HG02798 (cell line): ENCODE measurements around the gene TP63.
"Not testable (repeated sequence)": the region's sequence is repeated elsewhere in the genome, so short reads cannot be mapped to it uniquely, and the experiment has no call there.

Experiments used
- ATAC-seq: cut with Tn5 transposase; IDR thresholded peaks from one replicate; pipeline ENCODE4 v1.9.1; 2021; ENCODE audit warnings: mild to moderate bottlenecking; ENCODE audit not compliant: unreplicated experiment, poor library complexity

Gene TP63

DNA sequence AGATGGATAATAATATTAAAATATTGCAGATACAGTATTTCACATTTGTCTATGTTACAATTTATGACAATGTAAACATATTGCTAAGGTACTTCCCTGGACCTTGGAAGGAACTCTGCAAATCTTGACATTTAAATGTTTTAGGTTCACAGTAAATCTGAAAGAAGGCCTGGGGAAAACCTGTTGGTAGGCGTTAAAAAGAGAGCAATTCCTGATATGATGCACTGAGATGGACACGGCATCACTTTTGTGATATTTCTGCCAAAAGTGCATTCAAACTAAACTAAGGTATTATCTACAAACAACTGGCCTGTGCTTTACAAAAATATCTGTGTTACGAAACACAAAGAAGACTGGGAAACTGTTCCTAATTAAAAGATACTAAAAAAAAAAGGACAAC is 6.1 kb upstream of the TP63 start:
- ATAC-seq: peak; percentile 53

DNA sequence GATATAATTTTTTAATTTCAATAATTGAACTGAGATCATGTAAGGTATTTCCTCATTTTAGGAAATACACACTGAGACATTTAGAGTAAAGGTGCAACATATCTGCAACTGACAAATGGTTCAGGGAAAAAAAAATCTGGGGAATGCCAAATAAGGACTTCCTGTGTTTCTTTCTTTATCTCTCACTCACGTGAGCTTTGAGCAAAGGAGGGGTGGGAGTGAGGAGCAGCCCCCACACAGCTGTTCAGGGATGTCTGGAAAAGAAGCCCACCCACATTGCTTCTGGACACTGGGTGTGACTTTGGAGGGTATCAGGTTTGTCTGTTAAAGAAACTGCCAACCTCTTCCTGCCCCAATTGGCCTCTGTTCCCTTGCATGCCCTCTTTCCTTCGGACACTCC is 5.6 kb upstream of the TP63 start:
- ATAC-seq: no peak

DNA sequence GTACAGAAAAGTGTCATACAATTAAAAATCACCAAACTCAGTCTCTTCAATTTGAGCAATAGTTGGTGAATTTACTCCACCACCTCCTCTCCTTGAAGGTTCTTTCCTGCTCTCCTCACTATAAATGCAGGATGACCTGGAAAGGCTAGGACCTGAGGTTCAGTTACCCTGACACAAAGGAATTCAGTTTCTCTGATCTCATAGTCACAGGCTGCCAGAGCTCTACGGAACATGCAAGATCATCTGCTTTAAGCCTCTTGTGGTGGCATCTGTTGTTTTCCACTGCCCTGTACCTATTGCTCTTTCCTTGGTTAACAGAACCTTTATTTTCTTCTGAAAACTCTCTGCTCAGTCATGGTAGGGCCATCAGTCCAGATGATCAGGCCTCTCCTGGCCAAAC is 4.9 kb upstream of the TP63 start:
- no peak for ATAC-seq

DNA sequence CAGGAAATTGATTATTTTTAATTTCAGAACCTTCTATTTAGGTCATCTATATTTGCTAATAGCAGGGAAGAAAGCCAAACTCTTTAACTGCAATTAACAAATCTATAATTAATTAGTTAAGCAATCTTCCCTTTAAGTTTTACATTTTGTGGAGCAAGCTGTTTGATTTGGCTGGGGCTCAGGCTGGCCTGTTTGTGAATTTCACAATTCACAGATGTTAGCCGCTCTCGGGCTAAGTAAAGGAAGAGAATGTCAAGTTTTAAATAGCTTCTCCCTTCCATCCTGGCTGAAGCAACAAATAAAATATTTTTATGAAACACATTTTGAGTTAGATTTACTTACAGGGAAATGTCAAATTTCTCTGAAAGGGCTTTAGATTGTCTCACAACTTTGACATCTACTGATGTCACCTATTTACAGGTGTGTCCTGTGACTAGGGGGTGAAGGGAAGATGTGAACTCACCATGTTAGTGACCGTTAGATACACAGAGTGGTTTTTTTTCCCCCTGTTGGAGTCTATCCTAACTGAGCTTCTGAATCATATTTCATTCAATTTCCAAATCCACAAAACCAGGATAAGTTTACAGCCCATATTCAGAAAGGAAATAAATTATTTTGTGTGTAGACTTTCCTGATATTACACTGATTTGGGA is 1.3 kb upstream of the TP63 start:
- no peak for ATAC-seq

DNA sequence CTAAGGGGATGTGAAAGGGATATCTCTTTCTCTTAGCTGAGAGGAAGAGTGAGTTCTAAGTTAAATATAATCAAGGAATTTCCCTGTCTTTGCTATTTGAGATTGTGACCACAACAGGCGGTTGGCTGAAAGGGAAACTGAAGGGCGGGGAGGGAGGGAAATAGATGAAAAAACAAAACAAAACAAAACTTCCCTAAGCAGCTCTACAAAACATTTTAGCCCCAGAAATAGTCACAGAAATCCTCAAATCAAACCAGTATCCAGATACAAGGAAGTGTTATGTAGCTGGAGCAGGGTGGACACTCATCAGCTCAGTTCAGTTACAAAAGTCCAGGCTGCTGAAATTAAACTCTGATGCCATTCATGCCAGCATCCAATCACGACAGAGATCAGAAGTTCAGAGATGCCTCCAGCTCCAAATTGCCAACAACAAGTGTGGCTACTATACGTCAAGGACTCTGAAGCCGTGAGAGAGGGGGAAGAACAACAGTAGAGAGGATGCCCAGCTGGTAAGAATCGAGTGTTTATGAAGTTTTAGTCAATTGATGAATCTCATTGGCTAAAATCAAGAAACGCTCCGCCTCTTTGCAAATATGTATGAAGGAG is 319 bp upstream of the TP63 start:
- ATAC-seq: peak; percentile 79

DNA sequence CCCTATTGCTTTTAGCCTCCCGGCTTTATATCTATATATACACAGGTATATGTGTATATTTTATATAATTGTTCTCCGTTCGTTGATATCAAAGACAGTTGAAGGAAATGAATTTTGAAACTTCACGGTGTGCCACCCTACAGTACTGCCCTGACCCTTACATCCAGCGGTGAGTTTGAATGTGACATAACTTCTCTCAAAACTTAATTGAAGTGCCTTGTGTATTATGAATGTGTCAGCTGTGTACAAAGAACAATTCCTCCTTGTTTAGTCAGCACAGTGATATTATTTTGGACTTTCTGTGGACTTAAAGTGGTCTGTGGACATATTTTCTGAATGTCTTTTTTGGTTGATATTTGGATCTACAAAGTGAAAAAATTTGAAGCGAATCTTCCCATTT is 220 bp downstream of the TP63 start:
- ATAC-seq: no peak

DNA sequence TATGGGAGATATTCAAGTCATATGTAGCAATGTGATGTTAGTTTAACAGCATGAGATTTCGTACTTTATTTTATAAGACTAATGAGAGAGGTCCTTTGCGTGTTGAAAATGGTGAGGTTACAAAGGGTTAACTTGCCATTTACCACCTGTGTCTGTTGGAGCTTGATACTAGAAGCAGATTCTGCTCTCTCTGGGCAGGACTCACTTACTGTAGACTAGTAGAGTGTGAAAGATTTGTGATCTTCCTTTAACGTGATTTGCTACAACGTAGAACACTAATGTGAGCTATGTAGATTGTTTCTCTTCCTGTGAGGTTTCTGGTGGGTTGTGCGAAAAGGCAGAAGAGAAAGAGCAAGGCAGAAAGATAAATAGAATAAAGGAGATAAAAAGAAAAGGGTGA is 1.1 kb downstream of the TP63 start:
- no peak for ATAC-seq

DNA sequence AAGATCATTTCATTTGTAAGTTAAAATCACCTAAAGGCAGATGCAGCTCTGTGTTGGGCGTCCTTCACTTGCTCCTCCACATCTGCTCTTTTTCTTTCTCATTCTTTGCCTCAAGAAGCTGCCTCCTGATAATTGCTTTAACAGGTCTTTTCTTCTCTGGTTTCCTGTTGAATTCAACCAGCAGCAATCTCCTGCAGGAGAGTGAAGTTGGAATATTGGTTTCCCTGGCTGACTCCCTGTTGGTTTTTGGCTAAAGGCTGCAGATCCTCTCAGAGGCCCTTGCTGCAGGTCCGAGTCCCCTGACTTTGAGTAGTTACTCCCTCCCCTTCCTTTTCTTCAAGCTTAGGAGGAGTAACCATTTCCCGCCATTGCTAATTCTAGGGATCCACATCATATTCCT is 4.2 kb downstream of the TP63 start:
- no peak for ATAC-seq

DNA sequence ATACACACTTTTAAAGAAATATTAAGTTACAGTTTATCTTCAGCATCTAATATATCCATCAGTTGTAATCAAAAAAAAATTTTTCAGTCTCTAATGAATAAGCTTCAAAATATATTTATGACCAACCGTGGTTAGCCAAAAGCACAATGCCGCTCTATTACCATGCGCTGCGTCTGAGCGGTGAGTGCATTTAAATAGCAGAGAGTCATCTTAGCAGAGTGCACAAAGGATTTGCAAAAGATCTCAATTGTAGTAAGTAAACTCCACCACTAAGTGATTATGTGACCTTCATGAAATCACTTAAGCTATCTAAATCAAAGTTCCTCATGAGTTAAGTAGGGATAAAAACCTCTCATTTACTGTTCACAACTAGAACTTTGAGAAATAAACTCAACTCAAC is 4.9 kb downstream of the TP63 start:
- no peak for ATAC-seq

DNA sequence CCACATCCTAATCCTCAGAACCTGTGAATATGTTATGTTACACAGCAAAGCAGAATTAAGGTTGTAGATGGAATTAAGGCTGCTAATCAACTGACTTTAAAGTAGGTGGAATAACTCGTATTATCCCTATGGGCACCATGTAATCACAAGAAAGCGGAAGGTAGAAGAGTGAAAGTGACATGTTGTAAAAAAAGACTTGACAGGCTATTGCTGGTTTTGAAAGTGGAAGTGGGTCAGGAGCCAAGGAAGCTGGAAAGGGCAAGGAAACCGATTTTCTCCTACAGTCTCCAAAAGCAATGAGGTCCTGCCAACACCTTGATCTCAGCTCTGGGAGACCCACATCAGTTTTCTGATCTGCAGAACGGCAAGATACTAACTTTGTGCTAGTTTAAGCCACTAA is 6.6 kb downstream of the TP63 start:
- no peak for ATAC-seq

DNA sequence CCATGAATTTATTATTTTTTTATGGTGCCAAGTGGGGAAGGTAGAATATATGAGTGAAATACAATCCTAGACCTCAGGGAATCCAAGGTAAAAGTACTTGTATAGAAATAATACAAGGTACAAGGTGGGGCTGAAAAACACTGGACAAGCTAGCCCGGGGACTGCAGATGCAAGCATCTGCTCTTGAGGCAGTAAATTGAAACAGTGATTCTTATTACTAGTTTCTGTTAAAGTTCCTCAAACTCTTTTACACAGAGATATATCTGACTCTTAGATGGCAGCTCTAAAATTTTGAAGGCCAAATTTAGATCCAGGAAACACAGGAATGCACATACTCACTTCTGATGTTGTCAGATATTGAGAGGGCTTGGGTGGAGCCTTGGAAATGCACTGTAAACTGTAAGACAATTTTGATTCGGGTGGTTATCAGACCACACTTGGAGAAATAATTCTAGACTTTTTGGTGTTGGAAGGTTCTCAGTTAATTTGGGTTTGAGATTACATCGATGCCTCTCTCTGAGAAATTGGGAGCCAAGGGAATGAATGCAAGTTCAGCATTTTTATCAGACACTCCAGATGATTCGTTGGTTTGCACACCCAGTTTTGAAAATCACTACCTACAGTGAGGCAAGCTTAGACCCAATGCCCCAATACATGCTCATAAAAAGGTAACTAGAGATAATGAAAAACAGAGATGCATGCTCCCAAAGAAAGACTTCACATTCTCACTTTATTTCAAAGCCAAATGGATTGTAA is 7.3 kb downstream of the TP63 start:
- no peak for ATAC-seq

DNA sequence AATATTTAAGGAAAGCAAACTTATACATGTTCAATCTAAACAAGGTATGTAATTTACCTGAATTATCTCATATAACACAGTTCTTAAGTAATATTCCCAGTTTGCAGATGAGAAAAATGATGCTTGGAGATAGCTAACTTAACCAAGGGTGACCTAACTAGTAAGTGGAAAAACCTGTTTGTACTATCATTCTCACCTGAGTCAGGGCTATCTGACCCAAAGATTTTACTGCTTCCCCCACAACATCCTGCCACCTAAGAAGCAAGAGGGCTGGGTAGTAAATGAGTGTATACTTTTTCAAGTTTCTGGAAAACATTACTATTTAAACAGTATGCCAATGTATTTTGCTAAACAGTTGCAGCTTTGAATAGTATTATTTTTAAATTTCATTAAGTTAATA is 10.6 kb downstream of the TP63 start:
- no peak for ATAC-seq

DNA sequence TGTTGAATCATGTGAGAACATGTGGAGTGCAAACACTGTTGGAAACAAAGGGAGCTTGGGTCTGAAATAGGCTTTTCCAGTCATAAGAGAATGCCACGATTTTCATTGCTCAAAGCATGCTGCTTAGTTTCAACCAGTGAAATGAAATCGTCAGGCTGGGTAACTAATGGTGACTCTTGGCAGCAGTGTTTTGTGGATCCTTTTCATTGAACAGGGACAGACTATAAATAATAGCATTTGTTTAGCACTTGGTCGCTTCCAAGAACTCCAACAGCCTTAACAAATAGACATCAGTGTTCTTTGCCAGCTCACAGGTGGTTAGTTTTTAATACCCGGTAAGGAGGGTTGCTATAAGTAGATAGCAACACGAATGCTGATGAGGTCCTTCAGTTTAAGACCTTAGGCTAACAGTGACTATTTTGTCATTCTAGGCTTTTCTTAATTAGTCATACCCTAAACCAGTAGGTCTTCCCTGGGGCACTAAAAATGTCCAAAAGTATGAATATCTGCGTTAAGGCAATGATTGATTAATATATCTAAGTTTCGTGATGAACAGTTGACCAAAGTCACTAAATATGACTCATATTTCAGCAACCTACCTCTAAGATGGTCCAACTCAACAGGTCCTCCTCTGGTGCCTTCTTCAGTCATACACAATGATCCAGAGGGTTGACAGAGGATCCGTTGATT is 15.8 kb downstream of the TP63 start:
- ATAC-seq: no peak

DNA sequence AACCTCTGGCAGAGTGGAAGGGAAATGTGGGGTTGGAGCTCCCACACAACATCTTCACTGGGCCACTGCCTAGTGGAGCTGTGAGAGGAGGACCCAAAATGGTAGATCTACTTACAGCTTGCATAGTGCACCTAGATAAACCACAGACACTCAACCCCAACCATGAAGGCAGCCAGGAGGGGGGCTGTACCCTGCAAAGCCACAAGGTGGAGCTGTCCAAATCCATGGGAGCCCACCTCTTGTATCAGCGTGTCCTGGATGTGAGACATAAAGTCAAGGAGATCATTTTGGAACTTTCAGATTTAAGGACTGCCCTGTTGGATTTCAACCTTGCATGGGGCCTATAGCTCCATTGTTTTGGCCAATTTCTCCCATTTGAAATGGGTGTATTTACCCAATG is 20.9 kb downstream of the TP63 start:
- ATAC-seq: no peak

DNA sequence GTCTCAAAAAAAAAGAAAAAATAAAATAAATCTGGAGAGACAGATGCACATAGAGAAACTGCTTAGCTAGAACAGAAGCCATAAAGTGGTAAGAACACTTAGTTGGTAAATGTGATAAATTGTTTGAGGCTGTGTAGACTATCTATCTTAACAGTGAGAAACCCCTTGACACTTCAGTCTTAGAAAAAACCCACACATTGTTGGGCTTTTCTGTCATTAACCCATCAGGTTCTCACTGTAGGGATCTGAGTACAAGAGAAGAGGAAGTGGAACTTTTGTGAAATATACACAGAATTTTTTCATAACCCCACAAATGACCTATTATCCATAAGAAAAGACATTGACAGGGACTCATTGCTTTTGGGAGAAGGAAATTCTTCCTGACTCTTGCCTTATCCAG is 24.4 kb downstream of the TP63 start:
- peak; percentile 76 for ATAC-seq

DNA sequence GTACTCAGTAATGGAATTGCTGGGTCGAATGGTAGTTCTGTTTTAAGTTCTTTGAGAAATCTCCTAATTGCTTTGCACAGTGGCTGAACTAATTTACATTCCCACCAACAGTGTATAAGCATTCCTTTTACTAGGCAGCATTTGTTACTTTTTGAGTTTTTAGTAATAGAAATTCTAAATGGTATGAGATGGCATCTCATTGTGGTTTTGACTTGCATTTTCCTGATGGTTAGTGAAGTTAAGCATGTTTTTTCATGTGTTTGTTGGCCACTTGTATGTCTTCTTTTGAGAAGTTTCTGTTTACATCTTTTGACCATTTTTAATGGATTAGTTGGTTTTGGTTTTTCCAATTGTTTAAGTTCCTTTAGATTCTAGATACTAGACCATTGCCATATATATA is 28.4 kb downstream of the TP63 start:
- ATAC-seq: no peak

DNA sequence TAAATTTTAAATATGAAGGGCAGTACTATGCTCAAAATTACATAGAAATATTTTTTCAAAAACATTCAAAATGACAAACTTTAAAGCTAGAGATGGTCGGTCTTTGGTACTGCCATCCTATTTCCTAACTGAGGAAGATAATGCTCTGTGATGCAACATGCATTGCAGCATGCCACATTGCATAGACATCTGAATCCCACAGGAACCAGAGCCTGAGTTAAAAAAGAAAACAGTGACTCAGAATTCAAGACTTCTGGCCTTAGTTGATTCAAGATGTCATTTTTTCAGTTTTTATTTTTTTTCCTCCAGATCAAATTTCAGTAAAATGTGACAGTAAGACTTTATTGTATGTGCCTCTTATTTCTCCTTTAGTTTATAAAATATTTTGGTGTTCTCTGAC is 33.1 kb downstream of the TP63 start:
- no peak for ATAC-seq

DNA sequence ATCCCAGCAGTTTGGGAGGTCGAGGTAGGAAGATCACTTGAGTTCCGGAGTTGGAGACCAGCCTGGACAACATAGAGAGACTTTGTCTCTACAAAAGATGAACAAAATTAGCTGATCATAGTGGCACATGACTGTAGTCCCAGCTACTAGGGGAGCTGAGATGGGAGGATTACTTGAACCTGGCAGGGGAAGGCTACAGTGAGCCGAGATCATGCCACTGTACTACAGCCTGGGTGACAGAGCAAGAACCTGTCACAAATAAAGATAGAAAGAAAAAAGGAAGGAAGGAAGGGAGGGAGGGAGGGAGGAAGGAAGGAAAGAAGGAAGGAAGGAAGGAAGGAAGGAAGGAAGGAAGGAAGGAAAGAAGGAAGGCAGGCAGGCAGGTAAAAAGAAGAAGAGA is 41.2 kb downstream of the TP63 start:
- not testable (repeated sequence) for ATAC-seq

DNA sequence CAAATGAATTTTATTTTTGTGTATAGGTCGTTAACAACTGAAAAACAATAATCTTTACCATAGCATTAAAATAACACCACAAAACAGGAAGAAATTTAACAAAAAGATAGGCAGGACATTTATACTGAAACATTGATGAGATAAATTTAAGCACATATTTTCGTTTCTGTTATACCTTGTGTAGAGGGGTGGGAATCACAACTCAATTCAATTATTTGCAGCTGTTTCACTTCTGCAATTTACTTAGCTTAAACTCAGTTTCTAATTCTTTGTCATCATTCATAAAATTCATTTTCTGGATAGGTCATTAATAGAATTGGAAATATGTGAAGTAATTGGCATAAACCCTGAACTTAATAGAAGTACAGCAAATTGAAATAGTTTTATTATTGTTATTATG is 42.3 kb downstream of the TP63 start:
- ATAC-seq: peak; percentile 71

DNA sequence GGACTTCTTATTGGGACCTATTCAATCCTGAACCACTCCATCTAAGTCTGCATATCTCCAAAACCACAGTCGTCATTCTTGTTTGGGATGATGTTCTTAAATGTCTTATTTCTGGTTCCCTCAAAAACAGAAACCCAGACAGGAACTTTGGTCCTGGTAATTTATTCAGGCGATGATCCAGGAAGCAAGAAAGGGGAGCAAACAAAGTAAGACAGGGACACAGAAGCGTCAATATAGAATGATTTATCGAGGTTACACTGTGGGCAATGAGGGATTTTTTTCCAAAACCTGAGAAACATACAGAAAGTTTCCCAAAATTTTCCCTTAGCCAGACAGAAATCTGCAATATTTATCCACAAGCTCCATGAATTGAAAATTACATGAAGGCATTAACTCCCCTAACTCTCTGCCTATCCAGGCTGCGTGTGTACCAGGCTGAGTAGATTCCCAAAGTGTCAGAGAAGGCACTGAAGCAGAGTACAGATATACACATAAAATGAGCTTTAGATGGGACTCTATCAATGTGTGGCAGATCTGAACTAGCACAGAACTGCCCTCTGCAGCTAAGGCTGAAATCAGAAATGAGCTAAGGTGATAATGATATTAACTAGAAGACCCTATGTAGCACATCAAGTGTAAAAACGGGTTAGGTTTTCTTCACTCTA is 43.2 kb downstream of the TP63 start:
- ATAC-seq: no peak

DNA sequence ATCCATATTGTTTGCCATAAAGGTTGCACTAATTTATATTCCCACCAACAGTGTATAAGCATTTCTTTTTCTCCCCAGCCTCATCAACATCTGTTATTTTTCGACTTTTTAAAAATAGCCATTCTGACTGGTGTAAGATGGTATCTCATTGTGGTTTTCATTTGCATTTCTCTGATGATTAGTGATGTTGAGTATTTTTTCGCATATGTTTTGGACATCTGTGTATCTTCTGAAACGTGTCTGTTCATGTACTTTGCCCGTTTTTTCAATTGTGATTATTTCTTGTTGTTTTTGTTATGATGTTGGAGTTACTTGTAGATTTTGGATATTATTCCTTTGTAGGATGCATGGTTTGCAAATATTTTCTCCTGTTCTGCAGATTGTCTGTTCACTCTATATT is 46.5 kb downstream of the TP63 start:
- ATAC-seq: peak; percentile 77
